NCI-H2196 (cell line): ENCODE results near the gene SHISA5.
A peak's percentile ranks its signal among the peaks of the same experiment; 100 is the strongest.
"Not testable (repeated sequence)": the region's sequence is repeated elsewhere in the genome, so short reads cannot be mapped to it uniquely, and the experiment has no call there.

ENCODE experiments used
- DNase-seq: peaks from one replicate; lab custom pipeline; 2025; ENCODE audit not compliant: unreplicated experiment; lab: John Stamatoyannopoulos, UW

Gene SHISA5

DNA sequence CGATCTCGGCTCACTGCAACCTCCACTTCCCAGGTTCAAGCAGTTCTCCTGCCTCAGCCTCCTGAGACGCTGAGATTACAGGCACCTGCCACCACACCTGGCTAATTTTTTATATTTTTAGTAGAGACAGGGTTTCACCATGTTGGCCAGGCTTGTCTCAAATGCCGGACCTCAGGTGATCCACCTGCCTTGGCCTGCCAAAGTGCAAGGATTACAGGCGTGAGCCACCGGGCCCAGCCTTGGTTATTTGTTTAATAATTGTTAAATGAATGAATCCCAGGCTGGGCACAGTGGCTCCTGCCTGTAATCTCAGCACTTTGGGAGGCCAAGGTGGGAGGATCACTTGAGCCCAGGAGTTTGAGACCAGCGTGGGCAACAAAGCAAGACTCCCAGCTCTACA, 42.2 kb downstream of the SHISA5 start:
- not testable (repeated sequence) for DNase-seq

DNA sequence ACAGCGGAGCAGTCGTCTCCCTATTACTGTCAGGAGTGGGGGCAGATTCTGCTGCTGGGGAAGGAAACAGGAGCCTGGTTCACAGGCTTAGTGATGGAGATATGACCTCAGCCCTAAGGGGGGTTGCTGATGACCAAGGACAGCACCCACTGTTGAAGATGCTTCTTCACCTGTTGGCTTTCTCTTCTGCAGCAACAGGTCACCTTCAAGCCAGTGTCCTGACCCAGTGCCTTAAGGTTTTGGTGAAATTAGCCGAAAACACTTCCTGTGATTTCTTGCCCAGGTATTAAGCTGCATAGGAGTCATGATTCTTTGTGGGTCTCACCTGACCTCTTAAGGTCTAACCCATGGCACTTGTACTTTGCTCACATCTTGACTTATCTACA, 43.5 kb downstream of the SHISA5 start:
- DNase-seq = no peak

DNA sequence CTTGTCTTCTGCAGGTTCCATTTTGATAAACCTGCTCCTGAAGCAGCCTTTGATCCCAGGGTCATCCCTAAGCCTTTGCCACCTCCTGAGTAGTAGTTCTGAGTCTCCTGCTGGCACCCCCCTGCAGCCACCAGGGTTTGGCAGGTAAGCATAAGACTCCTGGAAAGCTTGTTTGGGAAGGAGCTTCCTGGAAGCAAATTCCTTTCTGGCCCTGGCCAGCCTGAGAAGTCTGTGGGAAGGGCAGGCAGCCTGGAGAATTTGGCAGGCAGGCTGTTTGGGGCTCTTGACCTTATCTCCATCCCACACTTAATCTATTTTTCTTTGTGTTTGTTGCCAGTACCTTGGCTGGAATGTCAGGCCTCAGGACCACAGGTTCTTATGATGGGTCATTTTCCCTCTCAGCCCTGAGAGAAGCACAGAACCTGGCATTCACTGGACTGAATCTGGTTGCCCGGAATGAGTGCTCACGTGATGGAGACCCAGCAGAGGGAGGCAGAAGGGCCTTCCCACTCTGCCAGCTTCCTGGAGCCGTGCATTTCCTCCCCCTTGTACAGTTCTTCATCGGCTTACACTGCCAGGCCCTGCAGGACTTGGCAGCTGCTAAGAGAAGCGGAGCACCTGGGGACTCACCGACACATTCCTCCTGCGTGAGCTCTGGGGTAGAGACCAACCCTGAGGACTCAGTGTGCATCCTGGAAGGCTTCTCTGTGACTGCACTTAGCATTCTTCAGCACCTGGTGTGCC, 44.0 kb downstream of the SHISA5 start:
- no peak for DNase-seq

GRCh38 chr3:48459331-48459730, 44.6 kb downstream of the SHISA5 start:
- no peak for DNase-seq

- no peak for DNase-seq
These were observed 47.5 kb downstream of the SHISA5 start for GRCh38 chr3:48456456-48456855.

- no peak for DNase-seq
These were observed 52.7 kb downstream of the SHISA5 start for GRCh38 chr3:48451270-48451669.

- DNase-seq = peak; percentile 73
These were observed 57.4 kb downstream of the SHISA5 start, which contains the start of gene ATRIP for GRCh38 chr3:48446425-48447193. Gene ATRIP, plus strand, starts transcription at chr3:48446737. Its CDS starts 109 bp downstream, at chr3:48446846.

DNA sequence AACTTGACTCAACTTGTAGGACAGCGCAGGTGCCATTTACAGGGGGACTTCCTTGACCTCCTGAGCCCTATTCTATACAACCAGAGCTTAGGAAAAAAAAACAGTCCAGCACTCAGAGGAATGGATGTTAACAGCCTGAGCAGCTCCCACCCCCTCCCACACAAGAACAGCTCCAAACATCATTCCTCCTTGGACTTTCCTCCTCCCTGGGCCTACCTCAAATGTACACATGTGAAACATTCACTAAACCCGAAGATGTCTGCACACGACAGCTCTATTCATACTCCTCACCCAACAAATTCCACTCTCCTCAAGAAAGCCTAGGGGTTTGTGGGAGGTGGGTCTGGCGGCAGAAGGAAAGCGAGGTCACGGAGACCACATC, 57.9 kb downstream of the SHISA5 start:
- DNase-seq = no peak

DNA sequence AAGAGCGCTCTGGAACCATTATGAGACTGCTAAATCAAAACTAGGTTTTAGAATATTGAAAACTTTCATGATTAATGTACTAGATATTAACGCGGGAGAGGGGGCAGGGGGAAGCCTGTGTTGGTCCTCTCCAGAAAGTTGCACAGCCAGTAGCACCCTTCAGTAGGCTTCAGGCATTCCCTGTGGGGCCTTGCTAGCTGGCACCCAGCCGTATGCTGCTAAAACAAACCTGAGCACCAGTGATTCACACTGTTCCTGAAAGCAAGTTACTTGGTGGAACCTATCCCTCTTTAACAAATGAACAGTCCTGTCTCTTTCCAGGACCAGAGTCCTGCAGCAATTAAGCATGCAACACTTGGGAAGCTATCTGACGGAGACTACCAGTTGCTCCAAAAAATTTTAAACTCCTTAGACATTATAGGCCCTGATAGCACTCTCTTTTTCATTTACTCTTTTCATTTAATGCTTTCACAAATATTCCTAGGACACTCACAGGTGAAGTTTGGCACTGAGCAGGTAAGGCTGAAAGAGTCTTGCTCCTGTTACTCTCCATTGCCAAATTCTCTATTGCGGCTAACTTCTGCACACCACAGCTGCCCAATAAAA, 58.6 kb downstream of the SHISA5 start:
- DNase-seq = no peak

GRCh38 chr3:48441940-48442339, 62.0 kb downstream of the SHISA5 start:
- no peak for DNase-seq

DNA sequence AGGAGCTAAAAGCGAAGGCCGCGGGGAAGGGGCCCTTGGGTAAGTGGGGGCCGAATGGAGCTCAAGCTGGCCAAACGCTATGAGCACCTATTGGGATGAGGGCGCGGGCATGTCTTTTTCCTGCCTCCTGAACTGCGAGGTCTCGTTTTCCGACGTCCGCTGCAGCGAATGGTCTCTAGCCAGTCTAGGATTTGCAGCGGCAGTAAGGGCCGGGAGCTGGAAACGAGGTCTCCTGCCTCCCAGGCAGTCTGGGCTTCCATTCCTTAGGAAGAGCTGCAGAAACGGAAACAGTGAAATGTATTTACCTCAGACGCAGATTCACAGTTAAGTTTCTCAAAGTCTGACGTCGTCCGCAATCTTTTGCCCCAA, 63.4 kb downstream of the SHISA5 start:
- no peak for DNase-seq

- DNase-seq = peak; percentile 91
These were observed 64.0 kb downstream of the SHISA5 start, which contains the start of the genes CCDC51 and TMA7 for GRCh38 chr3:48439820-48440589. Gene CCDC51, minus strand, starts transcription at chr3:48440119. Its CDS starts 4,991 bp downstream, at chr3:48435128. Gene TMA7, plus strand, starts transcription at chr3:48440257. Its CDS starts 40 bp downstream, at chr3:48440297.

GRCh38 chr3:48437812-48438211, 66.2 kb downstream of the SHISA5 start:
- DNase-seq = no peak

- DNase-seq = no peak
These were observed 67.1 kb downstream of the SHISA5 start for GRCh38 chr3:48436855-48437254.

DNA sequence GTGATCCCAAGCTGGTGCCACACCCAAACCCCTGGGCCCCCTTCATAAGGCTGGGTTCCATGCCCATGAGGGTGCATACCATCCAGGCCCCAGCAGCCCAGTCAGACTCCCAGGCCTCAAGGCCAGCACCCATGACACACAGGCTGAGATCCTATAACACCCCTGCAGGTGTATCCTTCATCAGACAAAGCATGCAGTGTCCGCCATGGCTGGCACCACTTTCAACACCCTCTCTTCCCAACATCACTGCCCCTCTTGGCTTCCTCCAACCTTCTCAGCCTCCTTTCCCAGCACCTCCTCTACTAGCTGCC, 67.5 kb downstream of the SHISA5 start:
- no peak for DNase-seq

- peak; percentile 54 for DNase-seq
These were observed 68.0 kb downstream of the SHISA5 start for GRCh38 chr3:48435774-48436476.

- DNase-seq = no peak
These were observed 68.8 kb downstream of the SHISA5 start for GRCh38 chr3:48435223-48435595.

GRCh38 chr3:48434591-48435222, 69.3 kb downstream of the SHISA5 start:
- no peak for DNase-seq

DNA sequence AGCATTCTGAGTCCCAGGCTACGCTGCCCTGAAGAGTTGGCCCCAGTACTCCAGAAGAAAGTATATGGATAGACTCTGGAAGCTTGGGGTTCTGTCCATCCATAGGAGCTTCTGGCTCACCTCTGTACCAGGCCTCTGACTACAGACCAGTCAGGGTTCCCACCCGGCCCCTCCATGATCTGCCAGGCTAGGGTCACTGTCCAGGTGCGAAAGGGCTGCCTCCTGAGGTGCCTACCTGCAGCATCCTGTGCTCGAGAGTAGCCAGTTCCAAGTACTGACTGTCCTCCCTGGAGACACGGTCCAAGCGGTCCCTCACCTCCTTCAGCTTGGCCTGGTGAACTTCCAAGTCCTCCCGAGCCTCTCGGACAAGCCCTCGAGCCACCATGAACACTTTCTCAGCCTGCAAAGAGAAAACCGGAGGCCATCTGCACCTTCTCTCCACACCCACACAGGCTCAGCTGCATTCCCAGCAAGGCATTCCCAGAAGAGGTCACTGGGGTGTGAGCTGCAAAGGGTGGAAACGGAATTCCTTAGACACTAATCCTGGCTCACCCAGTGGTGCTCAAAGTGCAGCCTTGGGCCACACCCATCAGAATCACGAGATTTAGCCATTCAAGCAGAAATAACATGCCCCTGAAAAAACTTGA, 70.4 kb downstream of the SHISA5 start:
- DNase-seq = no peak
